HG03521 (cell line): Measurements from ENCODE around the gene UGGT2.
"Not testable (repeated sequence)": the region's sequence is repeated elsewhere in the genome, so short reads cannot be mapped to it uniquely, and the experiment has no call there.

ENCODE experiments used
- ATAC-seq: cut with Tn5 transposase; IDR thresholded peaks from one replicate; pipeline ENCODE4 v1.9.1; 2021; ENCODE audit warnings: mild to moderate bottlenecking, moderate library complexity; ENCODE audit not compliant: unreplicated experiment

Gene UGGT2

DNA sequence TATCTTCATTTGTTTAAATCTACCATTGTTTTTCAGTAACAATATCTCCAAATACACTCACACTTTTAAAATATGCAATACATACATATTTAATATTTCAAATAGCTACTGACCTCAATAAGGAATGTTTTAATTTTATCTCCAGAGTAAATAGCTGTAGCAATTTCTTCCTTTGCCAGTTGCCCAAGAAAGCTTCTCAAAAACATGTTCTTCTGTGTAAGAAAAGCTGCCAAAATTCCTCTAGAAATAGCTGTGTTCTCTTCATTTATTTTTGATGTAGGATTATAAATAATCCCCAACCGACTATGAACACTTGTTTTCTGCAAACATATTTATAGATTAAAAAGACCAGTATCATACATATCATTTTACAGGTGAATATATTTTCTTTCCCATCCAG, 150.5 kb downstream of the UGGT2 start:
- ATAC-seq = no peak

DNA sequence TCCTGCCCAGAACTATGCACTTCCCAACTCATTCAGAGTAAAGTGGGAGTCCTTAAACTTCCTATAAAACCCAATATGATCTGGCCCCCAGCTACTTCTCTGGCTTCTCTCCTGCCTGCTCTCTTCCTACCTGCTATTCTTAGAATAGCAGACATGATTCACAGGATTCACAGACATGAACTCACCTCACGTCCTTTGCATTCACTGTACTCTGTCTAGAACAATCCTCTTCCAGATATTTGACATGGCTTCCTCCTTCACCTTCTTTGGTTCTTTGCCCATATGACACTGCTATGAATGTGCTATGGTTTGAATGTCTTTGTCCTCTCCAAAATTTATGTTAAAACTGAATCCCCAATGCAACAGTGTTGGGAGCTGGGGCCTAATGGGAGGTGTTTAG, 154.9 kb downstream of the UGGT2 start:
- ATAC-seq = no peak

DNA sequence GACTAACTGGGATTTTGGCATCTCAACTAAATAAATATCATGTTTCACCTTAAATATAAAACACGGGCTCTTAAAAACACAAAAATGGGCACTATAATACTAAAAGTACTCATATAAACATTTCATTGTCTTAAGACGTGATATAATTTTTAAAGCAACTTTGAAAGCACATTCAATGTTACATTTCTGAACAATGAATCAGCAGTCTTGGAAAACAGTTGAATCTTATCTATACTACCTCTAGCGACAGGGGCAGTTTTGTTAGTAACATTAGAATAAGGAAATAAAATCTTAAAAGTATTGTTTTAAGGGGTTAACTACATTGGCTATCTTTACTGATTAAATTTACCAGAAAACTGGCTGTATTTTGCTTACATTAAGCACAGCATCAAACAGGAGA, 156.9 kb downstream of the UGGT2 start:
- no peak for ATAC-seq

DNA sequence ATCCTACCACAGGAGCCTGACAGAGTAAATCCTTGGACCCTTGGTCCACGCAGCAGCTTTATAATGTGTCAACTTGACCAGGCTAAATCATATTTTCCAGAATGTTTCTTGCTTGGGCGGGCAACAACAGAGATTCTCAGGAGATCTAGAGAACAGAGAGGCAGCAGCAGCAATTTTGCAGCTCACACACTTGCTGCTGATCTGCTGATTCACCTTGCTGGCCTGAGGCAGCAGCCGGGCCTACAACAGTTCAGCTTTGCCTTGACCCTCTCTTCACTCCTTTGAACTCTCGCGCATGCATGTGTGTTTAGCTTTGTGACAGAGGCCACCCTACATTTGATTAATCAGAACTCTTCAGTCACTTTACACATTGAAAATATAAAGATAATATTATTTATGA, 159.3 kb downstream of the UGGT2 start:
- ATAC-seq = no peak

DNA sequence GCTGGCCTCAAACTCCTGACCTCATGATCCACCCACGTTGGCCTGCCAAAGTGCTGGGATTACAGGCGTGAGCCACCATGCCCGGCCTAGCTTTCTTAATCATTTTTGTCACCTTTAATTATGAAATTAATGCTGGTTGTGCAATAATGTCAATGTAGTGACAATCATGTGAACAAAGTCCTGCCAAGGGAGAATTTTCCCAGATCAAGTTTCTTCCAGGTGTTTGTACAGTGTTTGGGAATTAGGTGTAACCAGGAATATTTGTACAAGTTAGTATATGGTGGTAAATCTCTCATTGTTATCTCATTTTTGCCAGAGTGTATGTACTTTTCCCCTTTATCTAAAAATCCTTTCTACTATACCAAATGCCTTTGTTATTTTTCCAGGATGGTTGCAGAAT, 171.1 kb downstream of the UGGT2 start:
- no peak for ATAC-seq

DNA sequence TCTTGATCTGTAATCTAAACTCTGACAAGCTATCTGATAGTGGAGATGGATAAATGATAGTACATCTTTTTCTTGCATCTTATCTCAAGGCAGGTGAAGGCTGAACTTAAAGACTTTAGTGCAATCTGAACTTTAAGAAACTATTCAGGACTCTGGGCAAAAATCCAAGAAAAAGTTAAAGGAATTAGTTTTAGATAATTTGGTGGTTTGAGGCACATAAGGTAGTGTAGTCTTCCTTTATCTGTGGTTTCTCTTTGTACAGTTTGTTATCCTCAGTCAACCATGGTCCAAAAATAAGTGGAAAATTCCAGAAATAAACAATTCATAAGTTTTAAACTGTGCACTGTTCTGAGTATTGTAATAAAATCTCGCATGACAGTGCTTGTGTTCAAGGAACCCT, 172.9 kb downstream of the UGGT2 start:
- ATAC-seq = no peak

DNA sequence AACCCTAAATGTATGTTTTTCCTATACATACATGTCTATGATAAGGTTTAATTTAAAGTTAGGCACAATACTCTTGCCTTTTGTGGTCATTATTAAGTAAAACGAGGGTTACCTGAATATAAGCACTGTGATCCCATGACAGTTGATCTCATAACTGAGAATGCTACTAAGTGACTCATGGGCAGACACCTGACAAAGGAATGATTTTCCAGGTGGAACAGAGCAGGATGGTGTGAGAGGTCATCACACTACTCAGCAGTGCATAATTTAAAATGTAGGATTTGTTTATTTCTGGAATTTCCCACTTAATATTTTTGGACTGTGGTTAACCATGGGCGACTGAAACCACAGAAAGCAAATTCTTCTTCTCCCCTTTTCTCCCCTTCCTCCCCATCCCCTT, 178.9 kb downstream of the UGGT2 start:
- ATAC-seq = no peak

DNA sequence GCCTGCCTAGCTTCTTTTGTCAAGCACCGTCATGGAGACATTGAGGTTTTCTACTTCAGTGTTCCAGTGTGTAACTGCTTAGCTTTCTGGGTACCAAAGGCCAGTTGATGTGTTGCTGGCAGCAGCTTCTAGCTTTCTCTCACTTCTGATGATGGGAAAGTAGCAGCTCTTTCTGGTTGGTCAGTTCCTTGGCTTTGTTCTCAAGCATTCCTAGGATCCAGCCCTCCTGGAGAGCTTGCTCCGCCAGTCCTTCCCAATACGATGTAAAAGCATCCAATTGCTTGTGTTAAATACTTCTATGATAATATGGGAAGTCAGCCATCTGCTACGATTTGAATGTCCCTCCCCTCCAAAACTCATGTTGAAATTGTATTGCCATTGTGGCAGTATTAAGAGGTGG, 182.8 kb downstream of the UGGT2 start:
- ATAC-seq = no peak

DNA sequence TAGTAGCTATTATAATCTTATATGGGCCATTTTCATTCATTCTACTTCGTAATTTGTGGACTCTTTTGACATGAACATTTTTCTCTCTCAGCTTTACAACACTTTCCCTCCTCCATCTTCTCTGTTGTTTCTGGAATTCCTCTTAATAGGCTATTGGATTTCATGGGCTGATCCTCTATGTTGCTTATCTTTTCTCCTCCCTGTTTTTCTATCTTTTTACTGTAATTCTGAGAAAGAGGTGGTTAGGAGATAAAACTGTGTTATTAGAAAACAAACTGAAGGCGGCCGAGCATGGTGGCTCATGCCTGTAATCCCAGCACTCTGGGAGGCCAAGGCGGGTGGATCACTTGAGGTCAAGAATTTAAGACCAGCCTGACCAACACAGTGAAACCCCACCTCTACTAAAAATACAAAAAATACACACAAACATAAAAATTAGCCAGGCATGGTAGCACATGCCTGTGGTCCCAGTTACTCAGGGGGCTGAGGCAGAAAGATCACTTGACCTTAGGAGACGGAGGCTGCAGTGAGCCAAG, 188.1 kb downstream of the UGGT2 start:
- no peak for ATAC-seq

DNA sequence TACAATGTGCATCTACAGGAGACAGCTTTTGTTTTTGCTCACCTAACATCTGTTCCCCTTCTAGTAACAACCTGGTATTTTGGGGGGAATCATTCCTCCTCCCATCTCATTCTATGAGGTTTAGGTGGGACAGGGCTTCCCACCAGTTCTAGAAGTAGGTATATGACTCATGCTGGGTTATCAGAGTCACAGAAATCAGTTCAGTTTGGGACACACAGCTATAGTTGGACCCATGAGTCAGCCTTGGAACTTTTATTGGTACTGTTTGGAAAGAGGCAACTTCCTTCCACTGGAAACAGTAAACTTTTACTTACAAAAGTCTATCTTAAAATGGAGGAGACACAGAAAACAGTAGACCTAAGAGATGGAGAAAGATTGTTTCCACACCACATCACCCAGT, 190.8 kb downstream of the UGGT2 start:
- ATAC-seq = no peak

DNA sequence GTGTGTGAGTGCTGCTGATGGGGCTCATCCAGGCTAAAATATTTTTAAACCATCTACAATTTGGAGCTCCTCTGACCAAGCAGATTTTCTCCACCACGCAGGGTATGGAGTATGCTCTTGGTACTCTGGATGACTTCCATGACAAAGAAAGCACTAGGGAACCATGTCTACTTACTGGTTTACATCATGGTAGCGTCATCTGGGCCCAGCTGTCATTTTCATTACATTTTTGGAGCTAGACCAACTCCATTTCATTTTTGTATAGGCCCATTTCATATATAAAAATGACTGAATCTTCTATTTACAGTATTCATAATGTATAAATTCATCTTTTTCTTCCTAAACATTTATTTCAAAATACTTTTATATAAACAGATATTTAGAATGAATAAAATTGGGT, 191.9 kb downstream of the UGGT2 start:
- ATAC-seq = no peak

DNA sequence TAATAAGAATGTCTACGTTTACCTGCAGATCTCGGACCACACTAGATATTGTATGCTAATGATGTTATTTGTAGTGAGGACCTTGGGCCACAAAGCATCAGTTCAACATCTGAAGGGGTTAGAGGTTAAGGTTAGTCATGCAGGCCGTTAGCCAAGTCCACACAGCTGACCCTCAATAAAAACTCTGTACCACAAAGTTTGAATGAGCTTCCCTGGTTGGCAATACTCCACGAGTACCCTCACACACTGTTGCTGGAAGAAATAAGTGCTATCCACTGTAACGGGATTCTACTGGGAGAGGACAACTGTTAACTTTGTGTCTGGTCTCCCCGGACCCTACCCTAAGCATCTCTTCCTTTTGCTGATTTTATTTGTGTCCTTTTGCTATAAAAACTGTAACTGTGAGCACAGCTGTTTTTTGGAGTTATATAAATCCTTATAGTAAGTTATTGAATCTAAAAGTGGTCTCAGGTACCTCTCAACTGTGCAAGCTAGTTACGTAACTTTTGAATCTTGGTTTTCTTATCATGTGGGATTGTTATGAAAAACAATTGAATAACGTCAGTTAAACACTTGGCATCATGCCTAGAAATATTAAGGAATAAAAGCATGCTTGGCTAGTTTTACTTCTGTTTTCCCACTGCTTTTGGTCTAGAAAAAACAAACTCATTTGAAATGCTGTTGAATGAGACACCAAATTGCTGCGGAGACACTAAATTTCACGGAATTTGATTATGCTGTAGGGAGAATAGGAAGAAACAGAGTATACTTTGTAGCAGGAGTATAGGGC, 194.7 kb downstream of the UGGT2 start:
- no peak for ATAC-seq

DNA sequence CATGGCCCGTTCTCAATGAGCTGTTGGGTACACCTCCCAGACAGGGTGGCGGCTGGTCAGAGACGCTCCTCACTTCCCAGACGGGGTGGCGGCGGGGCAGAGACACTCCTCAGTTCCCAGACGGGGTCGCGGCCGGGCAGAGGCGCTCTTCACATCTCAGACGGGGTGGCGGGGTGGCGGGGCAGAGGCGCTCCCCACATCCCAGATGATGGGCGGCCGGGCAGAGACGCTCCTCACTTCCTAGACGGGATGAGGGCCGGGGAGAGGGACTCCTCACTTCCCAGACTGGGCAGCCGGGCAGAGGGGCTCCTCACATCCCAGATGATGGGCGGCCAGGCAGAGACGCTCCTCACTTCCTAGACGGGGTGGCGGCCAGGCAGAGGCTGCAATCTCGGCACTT, 207.5 kb downstream of the UGGT2 start:
- not testable (repeated sequence) for ATAC-seq

DNA sequence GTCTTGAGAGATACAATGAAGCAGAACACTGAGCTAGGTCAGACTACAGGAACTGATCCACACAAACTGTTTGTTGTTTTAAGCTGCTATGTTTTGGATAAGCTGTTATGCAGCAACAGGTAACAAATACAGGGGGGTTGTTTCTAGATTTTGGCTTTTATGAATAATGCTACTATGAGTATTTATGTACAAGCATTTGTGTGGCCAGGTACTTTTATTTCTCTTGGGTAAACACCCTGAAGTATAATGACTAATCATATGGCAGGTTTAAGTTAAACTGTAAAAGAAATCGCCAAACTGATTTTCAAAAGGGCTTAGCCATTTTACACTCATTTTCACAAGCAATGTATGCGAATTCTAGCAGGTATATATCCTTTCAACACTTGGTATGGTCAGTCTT, 210.3 kb downstream of the UGGT2 start:
- ATAC-seq = no peak

DNA sequence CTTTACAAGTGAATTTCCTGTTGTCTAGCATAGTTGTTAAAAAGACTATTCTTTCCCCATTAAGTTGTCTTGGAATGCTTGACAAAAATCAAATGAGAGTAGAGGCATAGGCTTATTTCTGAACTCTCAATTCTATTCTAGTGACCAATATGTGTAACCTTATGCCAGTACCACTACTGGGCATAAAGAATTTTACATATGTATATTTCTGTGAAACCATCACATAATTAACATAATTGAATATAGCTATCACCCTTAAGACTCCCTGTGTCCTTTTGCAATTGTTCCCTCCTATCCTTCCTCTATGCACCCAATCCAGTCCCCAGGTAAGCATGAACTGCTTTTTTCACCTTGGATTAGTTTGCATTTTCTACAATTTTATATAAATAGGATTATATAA, 211.3 kb downstream of the UGGT2 start:
- ATAC-seq = no peak

DNA sequence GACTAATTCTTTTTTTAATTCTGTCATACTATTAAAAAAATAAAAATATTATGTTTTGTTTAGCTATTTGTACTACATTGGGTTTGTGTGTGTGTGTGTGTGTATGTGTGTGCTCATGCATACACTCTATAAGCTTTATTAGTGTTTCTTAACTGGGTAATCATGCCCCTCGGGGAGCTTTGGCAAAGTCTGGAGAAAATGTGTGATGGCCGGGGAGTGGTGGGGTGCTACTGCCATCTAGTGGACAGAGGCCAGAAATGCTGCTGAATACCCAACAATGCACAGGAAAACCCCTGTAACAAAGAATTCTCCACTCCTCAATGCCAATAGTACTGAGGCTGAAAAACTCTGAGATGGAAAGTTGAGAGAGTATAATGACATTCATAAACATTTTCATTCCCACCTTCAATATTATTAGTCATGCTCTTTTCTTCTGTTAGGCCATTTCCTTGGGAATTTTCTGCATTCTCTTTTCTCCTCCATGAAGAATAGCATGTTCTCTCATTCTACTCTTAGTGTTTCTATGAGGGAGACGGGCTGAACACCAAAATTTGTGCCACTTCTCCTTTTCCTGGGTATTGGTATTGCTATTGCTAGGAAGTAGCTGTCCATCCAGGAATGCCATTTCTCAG, 219.0 kb downstream of the UGGT2 start:
- peak; percentile 77 for ATAC-seq

DNA sequence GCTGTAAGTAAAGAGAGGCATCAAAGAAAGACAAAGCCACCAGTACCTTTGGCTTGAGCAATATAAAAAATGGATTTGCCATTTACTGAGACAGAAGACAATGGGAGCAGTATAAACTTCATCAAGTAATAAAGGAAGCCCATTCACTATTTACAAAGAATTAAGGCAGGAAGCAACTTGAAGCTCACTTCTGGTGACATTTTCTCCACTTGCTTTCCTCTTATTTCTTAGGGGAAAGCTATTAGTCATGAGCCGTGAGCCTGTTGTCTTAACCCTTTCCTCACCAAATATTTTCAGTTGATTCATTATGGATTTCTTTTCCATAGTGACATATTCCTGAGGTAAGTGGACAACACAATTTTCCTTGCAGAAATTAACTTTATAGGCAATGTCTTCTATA, 219.5 kb downstream of the UGGT2 start:
- ATAC-seq = no peak

DNA sequence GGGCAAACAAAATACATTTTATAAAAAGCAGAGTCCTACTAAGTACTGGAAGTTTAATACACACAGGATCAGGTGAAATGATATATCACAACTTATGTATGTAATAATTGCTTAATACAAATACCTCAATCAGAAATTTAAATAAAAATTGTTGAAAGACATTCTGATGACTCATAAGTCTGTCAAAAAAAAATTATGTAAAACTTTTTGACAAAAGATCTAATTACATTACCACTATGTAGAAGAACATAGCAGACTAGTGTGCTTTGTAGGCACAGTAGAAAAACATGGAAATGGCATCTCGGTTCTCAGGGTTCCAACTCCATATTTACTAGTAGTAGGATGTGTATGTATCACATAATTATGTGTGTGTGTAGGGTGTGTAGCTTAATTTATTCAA, 220.1 kb downstream of the UGGT2 start:
- no peak for ATAC-seq

DNA sequence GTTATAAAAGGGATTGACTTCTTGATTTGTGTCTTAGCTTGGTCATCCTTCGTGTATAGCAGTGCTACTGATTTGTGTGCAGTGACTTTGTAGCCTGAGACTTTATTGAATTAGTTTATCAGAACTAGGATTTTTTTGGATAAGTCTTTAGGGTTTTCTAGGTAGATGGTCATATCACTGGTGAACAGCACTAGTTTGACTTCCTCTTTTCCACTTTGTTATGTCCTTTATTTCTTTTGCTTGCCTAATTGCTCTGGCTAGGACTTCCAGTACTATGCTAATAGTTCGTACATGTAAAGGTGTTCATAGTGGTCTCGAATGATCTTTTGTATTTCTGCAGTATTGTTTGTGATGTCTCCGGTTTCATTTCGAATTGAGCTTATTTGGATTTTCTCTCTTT, 230.9 kb downstream of the UGGT2 start:
- ATAC-seq = no peak

DNA sequence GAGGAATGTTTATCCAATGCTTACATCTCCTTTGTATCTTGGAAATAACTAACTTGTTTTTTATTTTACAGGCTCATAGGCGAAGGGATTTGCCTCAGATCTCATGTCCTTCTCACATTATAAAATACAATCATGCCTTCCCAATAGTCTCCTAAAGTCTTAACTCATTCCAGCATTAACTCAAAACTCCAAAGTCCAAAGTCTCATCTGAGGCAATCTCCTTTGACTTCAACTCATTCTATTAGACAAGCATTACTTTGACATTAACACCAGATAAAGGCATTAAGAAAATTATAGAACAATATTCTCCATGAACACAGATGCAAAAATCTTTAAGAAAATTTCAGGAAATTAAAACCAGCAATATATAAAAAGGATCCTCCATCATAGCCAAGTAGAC, 238.7 kb downstream of the UGGT2 start:
- no peak for ATAC-seq

DNA sequence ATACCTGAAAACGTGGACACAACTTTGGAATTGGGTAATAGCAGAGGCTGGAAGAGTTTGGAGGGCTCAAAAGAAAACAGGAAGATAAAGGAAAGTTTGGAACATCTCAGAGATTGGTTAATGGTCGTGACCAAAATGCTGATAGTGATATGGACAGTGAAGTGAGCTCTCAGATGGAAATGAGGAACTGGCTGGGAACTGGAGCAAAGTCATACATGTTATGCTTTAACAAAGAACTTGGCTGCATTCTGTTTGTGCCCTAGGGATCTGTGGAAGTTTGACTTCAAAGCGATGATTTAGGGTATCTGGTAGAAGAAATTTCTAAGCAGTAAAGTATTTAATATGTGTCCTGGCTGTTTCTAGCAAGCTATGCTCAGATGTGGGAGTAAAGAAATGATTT, 240.1 kb downstream of the UGGT2 start:
- no peak for ATAC-seq

DNA sequence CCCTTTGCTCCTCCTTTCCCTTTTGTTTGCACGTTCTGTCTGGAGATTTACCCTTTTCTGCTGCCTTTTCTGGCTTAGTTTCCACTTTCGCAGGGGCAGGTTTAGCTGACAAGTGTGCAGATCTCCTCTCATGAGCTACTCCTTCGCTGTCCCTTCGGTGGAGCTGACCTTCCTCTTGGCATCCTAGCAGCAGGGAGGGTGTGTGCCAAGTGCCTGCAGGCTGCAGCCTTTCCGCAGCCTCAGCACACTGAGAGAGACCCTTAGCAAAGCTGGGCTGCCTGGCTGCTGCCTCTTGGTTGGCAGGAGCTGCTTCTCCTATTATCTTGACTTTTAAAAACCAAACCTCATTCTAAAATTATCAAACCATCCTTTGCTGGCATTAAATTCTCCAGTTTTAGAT, 243.8 kb downstream of the UGGT2 start:
- no peak for ATAC-seq

DNA sequence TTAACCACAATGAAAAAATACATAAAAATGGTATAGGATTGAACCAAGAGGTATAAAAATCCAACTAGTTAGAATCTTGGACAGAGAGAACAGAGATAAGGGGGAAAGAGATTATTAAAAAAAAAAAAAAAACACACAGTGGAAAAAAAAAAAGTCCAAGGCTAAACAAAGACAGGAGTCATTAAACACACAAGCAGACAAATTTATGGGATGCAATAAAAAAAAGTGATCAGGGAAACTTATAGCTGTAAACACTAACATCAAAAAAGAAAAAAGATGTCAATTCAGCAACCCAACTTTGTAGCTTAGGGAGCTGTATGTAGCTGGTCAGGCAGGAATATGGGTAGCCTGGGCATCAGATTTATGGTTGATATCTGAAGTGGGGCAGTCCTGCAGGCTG, 247.3 kb downstream of the UGGT2 start:
- no peak for ATAC-seq
